H1 (cell line): ENCODE measurements around the gene DHCR24. TPM values are rescaled to one million over a fixed set of nuclear protein-coding genes. Genes with fewer than 3 reads are reported as not detected.

Experiments
- CTCF ChIA-PET: fragments of 300-600 bp; sonication (Branson Sonifier 250); formaldehyde crosslinking; loops from one replicate; lab custom pipeline; 2021; ENCODE audit not compliant: partially characterized antibody; lab: Charles Lee
- POLR2A ChIA-PET: fragments of 300-600 bp; sonication (Branson Sonifier 250); formaldehyde crosslinking; loops from one replicate; lab custom pipeline; 2021; ENCODE audit warnings: inconsistent platforms; ENCODE audit not compliant: partially characterized antibody; lab: Charles Lee
- DNase-seq, 2 experiments: peaks; one replicate each; pipeline versions ENCODE4 v3.0.0 to v3.0.0-alpha.2; 2010 to 2022; ENCODE audit warnings: low spot score in 2 of 2, low read depth in 1 of 2, mixed read lengths in 1 of 2
- FAIRE-seq: peaks from 2 replicates; lab custom pipeline; 2011; peaks lifted over from hg19 to GRCh38; lab: Jason Lieb, UNC
- H2AFZ ChIP-seq: 2 replicates; pipeline ENCODE4 v1.8.1; 2012; ENCODE audit warnings: low read length, inconsistent platforms
- H2AK5ac ChIP-seq: 2 replicates; pipeline ENCODE4 v1.6.1; 2013; ENCODE audit warnings: low read depth, low read length
- H2BK120ac ChIP-seq: replicated peaks from 2 replicates; pipeline ENCODE3; 2013; ENCODE audit warnings: low read depth, low read length, inconsistent platforms
- H2BK12ac ChIP-seq: 2 replicates; pipeline ENCODE4 v1.6.1; 2013; ENCODE audit warnings: low read depth, low read length
- H2BK15ac ChIP-seq: 2 replicates; pipeline ENCODE4 v1.6.1; 2013; ENCODE audit warnings: low read length
- H2BK20ac ChIP-seq: 2 replicates; pipeline ENCODE4 v1.6.1; 2013; ENCODE audit warnings: low read length
- H2BK5ac ChIP-seq: 2 replicates; pipeline ENCODE4 v1.6.1; 2013; ENCODE audit warnings: low read depth, low read length
- H3K14ac ChIP-seq: 2 replicates; pipeline ENCODE4 v1.6.1; 2013; ENCODE audit warnings: inconsistent platforms; ENCODE audit not compliant: insufficient read length
- H3K18ac ChIP-seq: 2 replicates; pipeline ENCODE4 v1.6.1; 2013; ENCODE audit warnings: low read length; ENCODE audit errors: extremely low read depth
- H3K23ac ChIP-seq: 2 replicates; pipeline ENCODE4 v1.6.1; 2013; ENCODE audit warnings: inconsistent platforms; ENCODE audit not compliant: insufficient read length
- H3K23me2 ChIP-seq: 2 replicates; pipeline ENCODE4 v1.6.1; 2013; ENCODE audit warnings: low read depth, low read length
- H3K27ac ChIP-seq: 2 replicates; pipeline ENCODE4 v1.6.1; 2011; ENCODE audit warnings: low read depth, low read length, inconsistent platforms
- H3K27me3 ChIP-seq, 4 experiments: replicated peaks in 1 of 4; 1 replicate in 1 of 4; 2 replicates in 3 of 4; pipeline versions ENCODE4 v1.6.1 to v1.8.1; 2011 to 2013; ENCODE audit warnings: low read length in 3 of 4, mild to moderate bottlenecking in 3 of 4, inconsistent platforms in 2 of 4, mixed read lengths in 2 of 4, moderate library complexity in 1 of 4; ENCODE audit not compliant: control insufficient read depth in 3 of 4, insufficient read depth in 3 of 4; ENCODE audit errors: extremely low read depth in 1 of 4
- H3K36me3 ChIP-seq, 4 experiments: 2 replicates each; pipeline versions ENCODE4 v1.6.1 to v1.8.1; 2011 to 2013; ENCODE audit warnings: mild to moderate bottlenecking in 4 of 4, low read length in 3 of 4, moderate library complexity in 2 of 4, control low read depth in 1 of 4, inconsistent platforms in 1 of 4; ENCODE audit not compliant: insufficient read depth in 4 of 4, control insufficient read depth in 2 of 4
- H3K4ac ChIP-seq: replicated peaks from 2 replicates; pipeline ENCODE3; 2013; ENCODE audit warnings: low read length, low read depth, mixed read lengths, inconsistent platforms; ENCODE audit not compliant: insufficient read length
- H3K4me1 ChIP-seq, 4 experiments: replicated peaks in 1 of 4; 1 replicate in 1 of 4; 2 replicates in 3 of 4; pipeline versions ENCODE4 v1.6.1 to v1.8.1; 2011 to 2013; ENCODE audit warnings: low read length in 3 of 4, inconsistent platforms in 2 of 4, mixed read lengths in 1 of 4; ENCODE audit not compliant: insufficient read depth in 4 of 4, control insufficient read depth in 3 of 4
- H3K4me2 ChIP-seq, 2 experiments: 2 replicates each; pipeline versions ENCODE4 v1.6.1 to v1.8.1; 2011 to 2013; ENCODE audit warnings: low read depth in 2 of 2, low read length in 2 of 2, control low read depth in 1 of 2, inconsistent platforms in 1 of 2, mild to moderate bottlenecking in 1 of 2; ENCODE audit not compliant: insufficient read depth in 1 of 2
- H3K4me3 ChIP-seq, 4 experiments: fragments of 200-600, 300-600 bp in 1 of 4; sonication (generic), shearing (Covaris generic), sonication (Bioruptor Twin) in 1 of 4; 2 replicates each; pipeline versions ENCODE4 v1.5.1 to v1.8.1; 2011 to 2016; ENCODE audit warnings: low read length in 4 of 4, low read depth in 3 of 4, control low read depth in 2 of 4, inconsistent platforms in 2 of 4, mild to moderate bottlenecking in 2 of 4, mixed read lengths in 1 of 4, moderate library complexity in 1 of 4; ENCODE audit not compliant: insufficient read depth in 2 of 4; ENCODE audit errors: extremely low read depth in 1 of 4
- H3K56ac ChIP-seq: replicated peaks from 2 replicates; pipeline ENCODE3; 2013; ENCODE audit warnings: low read depth, mild to moderate bottlenecking, mixed read lengths, low read length, inconsistent platforms; ENCODE audit not compliant: insufficient read length
- H3K79me1 ChIP-seq: 2 replicates; pipeline ENCODE4 v1.6.1; 2013; ENCODE audit warnings: low read depth, low read length, control low read depth
- H3K79me2 ChIP-seq, 2 experiments: 2 replicates each; pipeline versions ENCODE4 v1.6.1 to v1.8.1; 2012 to 2013; ENCODE audit warnings: low read length in 2 of 2, mild to moderate bottlenecking in 2 of 2, inconsistent platforms in 1 of 2; ENCODE audit not compliant: insufficient read depth in 2 of 2, control insufficient read depth in 1 of 2
- H3K9ac ChIP-seq, 4 experiments: replicated peaks in 1 of 4; 1 replicate in 1 of 4; 2 replicates in 3 of 4; pipeline versions ENCODE4 v1.6.1 to v1.8.1; 2011 to 2013; ENCODE audit warnings: low read depth in 3 of 4, low read length in 3 of 4, control low read depth in 2 of 4, mild to moderate bottlenecking in 2 of 4, moderate library complexity in 2 of 4, inconsistent platforms in 1 of 4; ENCODE audit errors: extremely low read depth in 1 of 4
- H3K9me3 ChIP-seq, 2 experiments: 2 replicates each; pipeline versions ENCODE4 v1.6.1 to v1.8.1; 2012 to 2013; ENCODE audit warnings: mild to moderate bottlenecking in 2 of 2, moderate library complexity in 2 of 2, control low read depth in 1 of 2, inconsistent platforms in 1 of 2, low read depth in 1 of 2, low read length in 1 of 2, mixed read lengths in 1 of 2; ENCODE audit not compliant: insufficient read depth in 2 of 2
- H4K20me1 ChIP-seq, 2 experiments: replicated peaks in 1 of 2; 2 replicates each; pipeline versions ENCODE3 to v1.8.1; 2011 to 2013; ENCODE audit warnings: inconsistent platforms in 2 of 2, low read length in 2 of 2, mild to moderate bottlenecking in 1 of 2; ENCODE audit not compliant: insufficient read depth in 2 of 2, control insufficient read depth in 1 of 2
- H4K5ac ChIP-seq: 2 replicates; pipeline ENCODE4 v1.6.1; 2013; ENCODE audit warnings: low read length, low read depth, mixed read lengths, inconsistent platforms; ENCODE audit not compliant: insufficient read length
- H4K8ac ChIP-seq: 2 replicates; pipeline ENCODE4 v1.8.0; 2013; ENCODE audit warnings: mild to moderate bottlenecking, moderate library complexity, low read length, inconsistent platforms; ENCODE audit not compliant: insufficient read depth; ENCODE audit errors: extremely low read depth
- H4K91ac ChIP-seq: replicated peaks from 2 replicates; pipeline ENCODE3; 2013; ENCODE audit warnings: low read length, mixed read lengths, inconsistent platforms; ENCODE audit not compliant: insufficient read length
- E2F6 ChIP-seq: IDR thresholded peaks from 2 replicates; pipeline ENCODE4 v1.6.1; 2012; ENCODE audit warnings: inconsistent platforms
- EGR1 ChIP-seq: IDR thresholded peaks from 2 replicates; pipeline ENCODE4 v1.6.1; 2011; ENCODE audit warnings: low read depth, low read length, borderline replicate concordance
- FOSL1 ChIP-seq: IDR thresholded peaks from 2 replicates; pipeline ENCODE4 v1.6.1; 2011; ENCODE audit warnings: mild to moderate bottlenecking, low read depth, low read length, moderate library complexity; ENCODE audit not compliant: insufficient read depth
- KDM1A ChIP-seq: fragments of 200-600, 300-600 bp; sonication (generic); IDR thresholded peaks from 2 replicates; pipeline ENCODE4 v1.7.1; 2016; ENCODE audit warnings: mild to moderate bottlenecking, low read length, borderline replicate concordance
- KDM4A ChIP-seq: IDR thresholded peaks from one replicate; pipeline ENCODE4 v1.7.1; 2012; ENCODE audit warnings: low read depth, mild to moderate bottlenecking, moderate library complexity, low read length, inconsistent platforms; ENCODE audit not compliant: severe bottlenecking
- MAX ChIP-seq: IDR thresholded peaks from 2 replicates; pipeline ENCODE4 v1.6.1; 2012; ENCODE audit warnings: inconsistent platforms
- RAD21 ChIP-seq, 2 experiments: IDR thresholded peaks in 1 of 2; conservative IDR thresholded peaks in 1 of 2; 2 replicates each; pipeline ENCODE4 v1.6.1; 2011; ENCODE audit warnings: low read depth in 2 of 2, low read length in 2 of 2, improper control_type of control experiment in 1 of 2, inconsistent platforms in 1 of 2, mild to moderate bottlenecking in 1 of 2, moderate library complexity in 1 of 2
- RXRA ChIP-seq: IDR thresholded peaks from 2 replicates; pipeline ENCODE4 v1.6.1; 2011; ENCODE audit warnings: low read depth, mild to moderate bottlenecking, low read length, moderate library complexity; ENCODE audit not compliant: insufficient read depth
- WGBS, 2 experiments: shearing (Covaris generic) in 1 of 2; methylation state at CpG; one replicate each; pipeline versions ENCODE4 v1.1.6 to v1.1.7; 2013 to 2015; ENCODE audit warnings: low lambda C conversion rate in 2 of 2, mixed read lengths in 2 of 2, inconsistent platforms in 1 of 2, low coverage in 1 of 2, missing lambda C conversion rate in 1 of 2; ENCODE audit not compliant: insufficient replicate concordance in 2 of 2, insufficient coverage in 1 of 2, insufficient read length in 1 of 2; ENCODE audit errors: extremely low coverage in 1 of 2, missing lambda C conversion rate in 1 of 2; 5-methylcytosine and 5-hydroxymethylcytosine counted together
- polyA plus RNA-seq, 7 experiments: library from polyadenylated mRNA; depleted of rRNA in 3 of 7; stranded (reverse) in 5 of 7; unstranded in 2 of 7; fragments of >200 nt in 5 of 7; fragments of 200-250 nt in 2 of 7; gene quantifications; 1 replicate in 5 of 7; 2 replicates in 1 of 7; 4 replicates in 1 of 7; pipeline versions ENCODE4 v1.2.1 to v1.2.3, GENCODE V29; 2011 to 2013; ENCODE audit warnings: missing spikeins in 2 of 7, mixed read lengths in 2 of 7
- total RNA-seq: library from RNA; stranded (reverse); fragmentation: NEBNext Ultra II Directional; extraction: Animal tissue kit (Norgen Biotek cat#: 25700); gene quantifications from 2 replicates; pipeline ENCODE4 v1.2.1, GENCODE V29; 2021

The DHCR24 gene
- total and polyA plus RNA-seq, 2 of the 8 experiments (the other 6 are each of a cell fraction or from before 2014, with no cell fraction given), result 370 to 419 TPM

- Histone ChIP-seq H2BK120ac (no peak overlapping the region), H2BK15ac (peak overlapping the region; percentile 75; the same call in 1 of the 2 replicates), H3K4me2 (peak overlapping the region; percentile 59), H3K4me3 (peak overlapping the region; percentile 19 to 51 (median 22); a peak in 5 of 8 replicates), H4K8ac (peak overlapping the region; percentile 94; the same call in 1 of the 2 replicates), H2BK5ac (no peak overlapping the region), H2AFZ (peak overlapping the region; percentile 69; the same call in 1 of the 2 replicates), H3K23ac (no peak overlapping the region), H2BK12ac (0 out of 2 replicates have a peak overlapping the region, but pooled peaks have one; percentile 39), H3K18ac (peak overlapping the region; percentile 32; the same call in 1 of the 2 replicates), H3K9ac (no peak overlapping the region), H3K4ac (no peak overlapping the region), H2AK5ac (no peak overlapping the region; the same call in 1 of the 2 replicates), H3K4me1 (peaks cover 3 to 9% (median 7%) of the 10 kb centered on the region in 4 experiments; a peak in 6 of 7 replicates), H3K27me3 (peaks cover 5 to 23% (median 16%) of the 10 kb centered on the region in 4 experiments; a peak in 6 of 7 replicates), H3K14ac (no peak overlapping the region), H3K27ac (no peak overlapping the region), H3K23me2 (peaks cover 3% of the 10 kb centered on the region; the same call in 1 of the 2 replicates), H3K36me3 (no peaks in the 10 kb centered on the region), H3K79me2 (no peaks in the 10 kb centered on the region), H3K79me1 (no peaks in the 10 kb centered on the region; the same call in 1 of the 2 replicates), H4K91ac (peak overlapping the region; percentile 75), H2BK20ac (no peak overlapping the region), H4K5ac (no peak overlapping the region), H3K9me3 (no peaks in the 10 kb centered on the region), H3K56ac (no peak overlapping the region), H4K20me1 (no peaks in the 10 kb centered on the region)
- FAIRE-seq (no peak), DNase-seq (peak in 1 of 2 experiments; percentile 60)
- 87% methylated on average over 35 of the region's 39 CpGs; no CpG with 5 or more reads in 1 of the 2 experiments for WGBS, 2 experiments
- ChIA-PET POLR2A (interaction anchor here (1.0 to 1.8 kb wide), 5 partner anchors 13 to 126 kb away, joined by 3 to 5 read pairs (median 4); no protein-coding TSS in a partner anchor), CTCF (interaction anchor here (0.6 to 4.3 kb wide), 34 partner anchors 9 to 688 kb away, joined by 3 to 58 read pairs (median 4); partner anchors contain the start of gene TTC4)
- peak; percentile 48; the same call in 1 of the 2 replicates for TF ChIP-seq E2F6
- peak; percentile 56; the same call in 1 of the 2 replicates for TF ChIP-seq MAX
- TF ChIP-seq KDM4A, result no peak
- no peak for TF ChIP-seq FOSL1
- no peak for TF ChIP-seq KDM1A
- TF ChIP-seq RAD21 (IDR thresholded peaks at IDR 0.05 in 1 of 2, conservative IDR thresholded peaks at IDR 0.05 in 1 of 2; ENCODE audit: low read depth in 2 of 2, low read length in 2 of 2), result no peak
- TF ChIP-seq EGR1, result no peak
- TF ChIP-seq RXRA, result no peak
These were observed 86.7 kb downstream of the DHCR24 start for GRCh38 chr1:54800041-54800898.
